Measurements from ENCODE around the gene CTNNA3.

CTNNA3 gene

GRCh38 chr10:66466622-66467021 lies 1229.4 kb downstream of the CTNNA3 start:
- DNase-seq (ENCODE audit: low read depth) = no peak
- TF ChIP-seq CTCF (IDR thresholded peaks at IDR 0.05; ENCODE audit: control insufficient read depth, insufficient read depth, low read depth, low read length, missing control alignments) = no peak
- no peak overlapping the region for H3K4me3 ChIP-seq (ENCODE audit: control insufficient read depth, low read depth, low read length)

GRCh38 chr10:66463611-66464010 lies 1232.4 kb downstream of the CTNNA3 start:
- DNase-seq (ENCODE audit: low read depth) = no peak
- no peak overlapping the region for H3K4me3 ChIP-seq (ENCODE audit: control insufficient read depth, low read depth, low read length)
- no peak for TF ChIP-seq CTCF (IDR thresholded peaks at IDR 0.05; ENCODE audit: control insufficient read depth, insufficient read depth, low read depth, low read length, missing control alignments)

DNA sequence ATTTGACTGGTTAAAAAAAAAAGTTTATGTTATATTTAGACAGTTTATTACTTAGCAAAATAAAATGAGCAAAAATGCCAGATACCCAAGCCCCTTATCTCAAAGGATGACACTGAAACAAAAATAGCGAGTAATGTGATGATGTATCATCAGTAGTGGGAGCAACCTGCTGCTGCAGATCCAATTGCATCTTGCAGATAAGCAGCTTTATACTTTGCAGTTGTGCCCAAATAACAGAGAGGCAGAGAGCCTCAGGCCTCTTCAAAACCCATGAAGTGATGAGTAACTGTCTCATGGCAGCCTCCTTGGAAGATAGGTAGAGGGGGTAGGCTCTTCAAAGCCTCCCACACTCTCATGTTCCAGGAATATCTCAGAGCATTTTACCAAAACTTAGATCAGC lies 1238.4 kb downstream of the CTNNA3 start:
- H3K4me3 ChIP-seq (ENCODE audit: control insufficient read depth, low read depth, low read length) = no peak overlapping the region
- no peak for DNase-seq (ENCODE audit: low read depth)
- no peak for TF ChIP-seq CTCF (IDR thresholded peaks at IDR 0.05; ENCODE audit: control insufficient read depth, insufficient read depth, low read depth, low read length, missing control alignments)

GRCh38 chr10:66455304-66455703 lies 1240.7 kb downstream of the CTNNA3 start:
- TF ChIP-seq CTCF (IDR thresholded peaks at IDR 0.05; ENCODE audit: control insufficient read depth, insufficient read depth, low read depth, low read length, missing control alignments) = no peak
- no peak overlapping the region for H3K4me3 ChIP-seq (ENCODE audit: control insufficient read depth, low read depth, low read length)
- no peak for DNase-seq (ENCODE audit: low read depth)

DNA sequence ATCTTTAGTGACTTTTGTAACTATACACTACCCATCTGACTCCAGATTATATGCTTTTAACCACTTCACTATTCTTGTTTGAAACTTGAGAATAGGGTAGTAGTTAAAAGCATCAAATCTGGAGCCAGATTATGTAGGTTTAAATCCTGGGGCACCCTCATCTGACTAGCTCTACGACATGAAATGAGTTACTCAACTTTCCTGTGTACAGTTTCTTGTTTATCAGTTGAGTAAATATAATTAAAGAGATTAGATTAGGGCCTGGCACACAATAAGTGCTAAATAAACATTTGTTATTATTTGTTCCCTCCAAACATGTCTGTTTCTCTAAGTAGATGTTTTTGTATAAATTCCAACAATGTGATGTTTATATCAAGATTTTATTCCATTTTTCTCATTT lies 1255.4 kb downstream of the CTNNA3 start:
- no peak for DNase-seq (ENCODE audit: low read depth)
- no peak for TF ChIP-seq CTCF (IDR thresholded peaks at IDR 0.05; ENCODE audit: control insufficient read depth, insufficient read depth, low read depth, low read length, missing control alignments)
- H3K4me3 ChIP-seq (ENCODE audit: control insufficient read depth, low read depth, low read length) = no peak overlapping the region

- TF ChIP-seq CTCF (IDR thresholded peaks at IDR 0.05; ENCODE audit: control insufficient read depth, insufficient read depth, low read depth, low read length, missing control alignments) = no peak
- no peak overlapping the region for H3K4me3 ChIP-seq (ENCODE audit: control insufficient read depth, low read depth, low read length)
- DNase-seq (ENCODE audit: low read depth) = no peak
These were observed 1281.1 kb downstream of the CTNNA3 start for GRCh38 chr10:66414943-66415342.

DNA sequence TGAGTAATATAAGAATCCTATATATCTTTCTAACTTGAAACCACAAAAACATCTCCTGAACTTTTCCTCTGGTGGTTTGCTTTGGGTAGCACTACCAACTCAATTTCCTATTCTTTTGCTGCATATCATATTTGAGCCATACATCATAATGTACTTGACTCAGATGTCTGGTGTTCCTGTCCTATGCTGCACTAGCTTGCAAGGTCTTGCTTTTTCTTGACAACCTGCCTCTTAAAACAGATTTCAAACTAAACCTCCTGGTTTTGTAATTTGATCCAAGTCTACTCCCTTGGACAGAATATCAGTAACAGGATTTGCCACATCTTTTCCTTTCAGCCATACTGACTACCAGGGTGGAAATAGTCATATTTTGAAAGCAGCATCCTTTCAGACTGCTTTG lies 1290.4 kb downstream of the CTNNA3 start:
- DNase-seq (ENCODE audit: low read depth) = no peak
- no peak for TF ChIP-seq CTCF (IDR thresholded peaks at IDR 0.05; ENCODE audit: control insufficient read depth, insufficient read depth, low read depth, low read length, missing control alignments)
- H3K4me3 ChIP-seq (ENCODE audit: control insufficient read depth, low read depth, low read length) = no peak overlapping the region
